GM19099 (cell line): ENCODE data around the gene LYRM9.

Experiments used
- POLR2A ChIP-seq: IDR thresholded peaks from 3 replicates; pipeline ENCODE4 v1.6.1; 2011; ENCODE audit warnings: low read depth; ENCODE audit not compliant: insufficient read length; ENCODE audit errors: extremely low read depth

The LYRM9 gene

DNA sequence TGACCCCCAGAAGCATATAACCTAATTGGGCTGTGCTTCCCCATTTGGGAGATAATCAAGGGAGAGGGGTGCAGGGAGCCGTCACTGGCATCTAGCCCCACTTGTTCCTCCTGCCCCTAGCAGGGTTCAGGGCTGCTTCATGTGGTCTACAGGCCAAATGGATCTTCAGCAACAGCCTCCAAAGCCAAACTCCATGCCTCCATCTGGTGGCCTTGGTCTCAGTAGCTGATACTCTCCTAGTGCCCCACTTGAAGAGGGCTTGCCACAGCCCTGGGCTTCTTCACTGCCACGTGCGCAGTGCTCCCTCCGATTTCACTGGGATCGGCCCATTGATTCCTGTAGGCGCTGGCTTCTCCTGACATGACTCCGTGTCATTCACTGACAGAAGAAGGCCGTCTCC lies 24.6 kb downstream of the LYRM9 start:
- TF ChIP-seq POLR2A: no peak

DNA sequence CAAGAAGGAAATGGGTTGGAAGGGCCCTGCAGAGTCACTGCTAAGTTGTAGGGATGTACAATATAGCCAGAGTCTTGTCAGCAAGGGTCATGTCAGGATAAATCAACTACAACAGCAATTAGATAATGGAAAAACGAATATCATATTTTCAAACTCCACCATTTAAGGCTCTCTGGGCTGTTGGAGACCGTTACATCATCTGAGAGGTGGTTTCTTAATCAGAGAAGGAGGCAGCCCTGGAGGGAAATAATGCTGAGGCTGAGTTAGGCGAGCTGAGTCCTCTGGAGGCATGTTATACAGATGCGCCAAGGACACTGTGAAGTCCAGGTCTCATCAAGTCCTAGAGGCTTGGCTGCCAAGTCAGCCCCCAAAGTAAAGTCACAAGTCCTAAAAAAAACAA lies 30.3 kb downstream of the LYRM9 start:
- no peak for TF ChIP-seq POLR2A

DNA sequence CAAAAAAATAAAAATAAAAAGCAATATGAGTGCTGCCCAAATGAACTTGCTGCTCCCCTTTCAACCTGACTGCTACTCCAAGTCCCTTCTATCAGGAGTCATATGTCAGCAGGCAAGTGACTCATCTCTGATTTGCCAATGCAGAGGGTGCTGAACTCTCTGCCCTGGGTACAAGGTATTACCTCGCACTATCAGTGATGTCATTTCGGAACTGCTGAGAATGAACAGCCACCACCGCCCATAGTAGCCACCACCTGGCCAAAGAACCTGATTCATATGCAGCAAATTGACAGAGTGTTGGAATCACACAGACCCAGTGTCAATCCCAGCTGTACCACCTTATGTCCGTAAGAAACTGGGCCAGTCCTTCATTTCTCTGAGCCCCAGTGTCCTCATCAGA lies 31.2 kb downstream of the LYRM9 start:
- TF ChIP-seq POLR2A: no peak

DNA sequence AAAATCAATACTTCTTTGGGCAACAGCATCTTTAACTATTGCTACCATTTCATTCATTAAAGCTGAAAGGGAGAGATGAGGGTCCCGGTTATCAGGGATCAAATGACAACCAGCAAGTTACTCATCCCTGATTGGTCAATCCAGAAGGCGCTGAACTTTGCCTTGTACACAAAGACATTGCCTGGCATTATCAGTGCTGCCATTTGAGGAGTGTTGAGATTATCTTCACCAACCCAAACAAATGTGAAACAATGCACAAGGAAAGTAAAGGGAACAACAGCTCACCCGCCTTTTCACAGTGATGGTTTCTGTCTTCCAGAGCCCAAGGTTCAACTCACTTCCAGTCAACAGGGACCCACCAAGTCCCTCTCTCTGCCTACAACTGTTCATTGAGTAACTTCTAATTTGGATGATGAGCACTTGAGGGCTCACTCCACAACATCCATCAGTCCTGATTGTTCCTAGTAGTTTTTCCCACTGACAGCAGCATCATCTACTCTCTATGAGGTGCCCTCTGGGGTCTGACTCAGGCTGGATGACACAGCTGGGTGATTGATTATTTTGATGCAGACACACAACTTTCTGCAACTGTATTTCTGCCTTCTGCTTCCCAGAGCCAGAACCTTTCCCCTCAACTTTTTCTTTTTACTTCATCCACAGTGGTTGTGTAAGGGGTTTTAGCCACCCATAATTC lies 32.0 kb downstream of the LYRM9 start:
- no peak for TF ChIP-seq POLR2A

DNA sequence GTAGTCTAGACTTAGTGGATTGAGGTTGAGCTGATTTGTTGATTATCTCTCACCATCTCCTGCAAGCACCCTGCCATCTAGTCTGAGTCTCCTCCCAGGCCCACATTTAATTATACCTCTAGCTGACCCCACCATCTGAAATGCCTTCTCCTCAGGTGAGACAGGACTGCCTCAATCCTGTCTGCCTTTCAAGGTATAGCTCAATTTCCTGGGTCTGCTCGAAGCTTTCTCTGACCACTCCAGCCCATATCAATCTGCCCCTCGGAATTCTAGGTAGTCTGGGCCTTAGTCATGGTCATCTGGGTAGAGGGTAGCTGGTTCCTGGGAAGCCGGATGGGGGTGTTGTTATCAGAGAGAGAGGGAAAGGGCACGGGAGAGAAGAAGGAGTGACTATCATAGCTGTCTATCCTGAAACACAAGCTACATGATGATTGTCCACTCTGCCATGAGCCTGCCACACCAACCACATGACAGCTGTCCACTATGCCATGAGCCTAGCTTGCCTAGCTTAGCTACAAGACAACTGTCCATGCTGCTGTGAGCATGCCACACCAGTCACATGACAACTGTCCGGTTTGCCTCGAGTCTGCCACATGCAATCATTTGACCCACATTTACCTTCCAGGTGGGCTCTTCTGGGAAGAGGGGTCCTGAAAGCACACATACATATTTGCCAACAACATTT lies 34.4 kb downstream of the LYRM9 start:
- no peak for TF ChIP-seq POLR2A

DNA sequence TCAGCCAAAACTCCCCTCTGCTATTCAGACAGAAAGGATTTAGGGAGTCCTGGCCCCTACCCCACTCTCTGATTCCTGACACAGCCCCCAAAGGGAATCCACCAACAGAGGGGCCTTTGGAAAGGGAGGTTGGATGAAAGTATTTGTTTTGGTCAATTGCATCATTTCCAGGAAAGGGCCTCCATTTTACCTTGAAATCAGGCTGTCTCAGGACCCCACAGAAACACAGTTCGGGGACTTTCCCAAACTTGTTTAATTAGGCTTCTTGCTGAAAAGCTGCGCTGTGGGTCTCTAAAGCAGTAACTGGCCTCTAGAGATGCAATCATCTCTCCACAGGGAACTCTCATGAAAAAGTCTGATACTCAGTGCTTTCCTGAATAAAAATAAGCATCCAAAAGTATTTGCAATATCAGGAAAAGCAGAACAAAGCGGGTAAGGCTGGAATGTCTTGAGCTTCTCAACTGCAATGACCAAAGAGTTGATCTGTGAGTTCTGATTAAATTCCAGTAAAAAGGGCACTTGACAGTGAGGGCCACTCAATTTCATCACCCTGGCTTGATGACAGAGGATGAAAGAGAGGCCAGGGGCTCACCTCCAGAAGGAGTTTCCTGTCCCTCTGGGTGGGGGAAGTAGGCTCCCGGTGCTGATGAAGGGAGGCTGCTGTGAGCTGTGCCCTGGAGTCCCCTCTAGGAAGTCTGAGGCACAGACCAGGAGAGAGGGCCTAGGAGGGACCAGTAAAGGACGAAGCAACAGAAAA lies 36.3 kb downstream of the LYRM9 start:
- no peak for TF ChIP-seq POLR2A

DNA sequence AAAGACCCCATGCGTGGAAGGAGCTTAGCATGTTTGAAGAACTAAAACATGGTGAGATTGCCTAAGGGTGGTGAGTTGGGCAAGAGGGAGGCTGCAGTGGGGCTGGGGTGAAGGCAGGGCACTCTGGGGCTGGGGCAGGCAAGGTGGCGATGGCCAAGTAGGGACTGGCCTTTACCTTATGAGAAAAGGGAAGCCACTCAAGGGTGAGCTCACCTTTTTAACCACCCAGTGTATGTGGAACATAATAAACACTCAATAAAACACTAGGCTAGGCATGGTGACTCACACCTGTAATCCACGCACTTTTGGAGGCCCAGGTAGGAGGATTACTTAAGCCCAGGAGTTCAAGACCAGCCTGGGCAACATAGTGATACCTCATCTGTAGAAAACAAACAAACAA lies 37.7 kb downstream of the LYRM9 start:
- no peak for TF ChIP-seq POLR2A

DNA sequence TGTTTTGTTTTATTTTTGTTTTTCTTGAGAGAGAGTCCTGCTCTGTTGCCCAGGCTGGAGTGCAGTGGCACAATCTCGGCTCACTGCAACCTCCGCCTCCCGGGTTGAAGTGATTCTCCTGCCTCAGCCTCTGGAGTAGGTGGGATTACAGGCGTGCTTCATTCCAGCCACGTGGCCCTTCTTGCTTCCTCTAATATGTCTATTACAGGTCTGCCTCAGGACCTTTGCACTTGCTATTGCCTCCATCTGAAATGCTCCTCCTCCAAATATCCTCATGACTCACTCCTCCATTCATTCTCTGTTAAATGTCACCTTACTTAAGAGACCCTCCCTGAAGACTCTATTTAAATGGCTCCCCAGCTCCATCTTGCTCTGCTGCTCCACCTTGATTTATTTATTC lies 39.0 kb downstream of the LYRM9 start:
- no peak for TF ChIP-seq POLR2A

DNA sequence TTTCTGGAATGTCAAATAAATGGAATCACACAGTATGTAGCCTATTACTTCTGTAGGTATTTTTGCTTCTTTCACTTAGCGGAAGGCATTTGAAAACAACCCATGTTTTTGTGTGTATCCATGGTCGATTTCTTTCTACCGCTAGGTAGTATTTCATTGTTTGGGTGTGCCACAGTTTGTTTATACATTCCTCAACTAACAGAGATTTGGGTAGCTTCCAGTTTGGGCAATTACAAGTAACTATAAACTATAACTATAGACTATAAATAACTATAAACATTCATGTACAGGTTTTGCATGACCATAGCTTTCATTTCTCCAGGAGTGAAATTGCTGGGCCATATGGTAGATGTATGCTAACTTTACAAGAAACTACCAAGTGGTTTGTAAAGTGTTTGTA lies 40.1 kb downstream of the LYRM9 start:
- TF ChIP-seq POLR2A: no peak

DNA sequence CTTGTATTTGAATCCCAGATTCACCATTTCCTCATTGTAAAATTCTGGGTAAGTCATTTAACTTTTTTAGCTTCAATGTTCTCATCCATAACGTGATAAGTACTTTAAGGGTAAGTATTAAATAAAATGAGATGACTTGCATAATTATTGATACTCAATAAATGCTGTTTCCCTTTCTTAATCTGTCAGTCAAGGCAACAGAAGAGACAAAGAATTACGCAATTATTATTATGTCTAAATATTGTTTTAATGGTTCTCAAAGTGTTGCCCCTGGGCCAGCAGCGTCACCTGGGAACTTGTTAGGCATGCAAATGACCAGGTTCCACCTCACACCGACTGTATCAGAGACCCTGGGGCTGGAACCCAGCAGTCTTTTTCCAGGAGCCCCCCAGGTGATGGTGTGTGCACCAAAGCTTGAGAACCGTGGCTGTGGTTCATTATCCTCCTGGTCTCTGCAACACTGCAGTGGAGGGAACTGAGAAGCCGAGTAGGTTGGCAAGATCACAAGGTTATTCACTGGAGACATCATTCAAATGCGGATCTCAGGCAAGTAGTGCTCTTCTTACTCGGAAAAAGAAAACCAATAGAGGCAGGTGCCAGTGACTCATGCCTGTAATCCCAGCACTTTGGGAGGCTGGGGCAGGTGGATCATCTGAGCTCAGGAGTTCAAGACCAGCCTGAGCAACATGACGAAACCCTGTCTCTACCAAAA lies 43.5 kb downstream of the LYRM9 start:
- TF ChIP-seq POLR2A: no peak

DNA sequence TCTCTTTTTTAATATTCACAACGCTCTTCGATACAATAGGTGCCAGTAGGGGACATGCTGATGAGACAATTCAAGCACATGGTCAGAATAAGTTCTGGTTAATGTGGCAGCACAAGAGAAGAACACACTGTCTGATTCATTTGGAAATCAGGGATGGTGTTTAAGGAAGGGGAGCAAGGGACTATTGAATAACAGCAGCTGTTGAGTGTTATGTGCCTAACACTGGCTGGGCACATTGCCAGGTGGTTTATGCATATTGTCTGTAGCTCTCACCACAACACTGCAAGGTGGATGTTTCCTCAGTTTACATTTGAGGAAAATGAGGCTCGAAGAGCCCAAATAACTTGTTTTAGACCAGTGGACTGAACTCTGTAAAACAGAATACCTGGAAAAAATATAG lies 44.2 kb downstream of the LYRM9 start:
- TF ChIP-seq POLR2A: no peak

DNA sequence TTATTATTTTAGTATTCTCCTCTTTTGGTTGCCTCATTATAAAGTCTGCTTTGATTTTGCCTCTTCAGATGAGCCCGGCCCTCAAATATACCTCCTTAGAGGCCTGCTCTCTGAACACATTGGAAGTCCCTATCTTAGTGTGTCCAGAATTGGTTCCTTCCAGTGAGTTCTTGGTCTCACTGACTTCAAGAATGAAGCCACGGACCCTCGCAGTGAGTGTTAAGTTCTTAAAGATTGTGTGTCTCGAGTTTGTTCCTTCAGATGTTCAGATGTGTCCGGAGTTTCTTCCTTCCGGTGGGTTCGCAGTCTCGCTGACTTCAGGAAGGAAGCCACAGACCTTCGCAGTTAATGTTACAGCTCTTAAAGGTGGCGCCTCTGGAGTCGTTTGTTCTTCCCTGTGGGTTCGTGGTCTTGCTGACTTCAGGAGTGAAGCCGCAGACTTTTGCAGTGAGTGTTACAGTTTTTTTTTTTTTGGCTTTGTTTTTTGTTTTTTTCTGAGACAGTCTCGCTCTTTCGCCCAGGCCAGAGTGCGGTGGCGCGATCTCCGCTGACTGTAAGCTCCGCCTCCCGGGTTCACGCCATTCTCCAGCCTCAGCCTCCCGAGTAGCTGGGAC lies 47.0 kb downstream of the LYRM9 start:
- no peak for TF ChIP-seq POLR2A

DNA sequence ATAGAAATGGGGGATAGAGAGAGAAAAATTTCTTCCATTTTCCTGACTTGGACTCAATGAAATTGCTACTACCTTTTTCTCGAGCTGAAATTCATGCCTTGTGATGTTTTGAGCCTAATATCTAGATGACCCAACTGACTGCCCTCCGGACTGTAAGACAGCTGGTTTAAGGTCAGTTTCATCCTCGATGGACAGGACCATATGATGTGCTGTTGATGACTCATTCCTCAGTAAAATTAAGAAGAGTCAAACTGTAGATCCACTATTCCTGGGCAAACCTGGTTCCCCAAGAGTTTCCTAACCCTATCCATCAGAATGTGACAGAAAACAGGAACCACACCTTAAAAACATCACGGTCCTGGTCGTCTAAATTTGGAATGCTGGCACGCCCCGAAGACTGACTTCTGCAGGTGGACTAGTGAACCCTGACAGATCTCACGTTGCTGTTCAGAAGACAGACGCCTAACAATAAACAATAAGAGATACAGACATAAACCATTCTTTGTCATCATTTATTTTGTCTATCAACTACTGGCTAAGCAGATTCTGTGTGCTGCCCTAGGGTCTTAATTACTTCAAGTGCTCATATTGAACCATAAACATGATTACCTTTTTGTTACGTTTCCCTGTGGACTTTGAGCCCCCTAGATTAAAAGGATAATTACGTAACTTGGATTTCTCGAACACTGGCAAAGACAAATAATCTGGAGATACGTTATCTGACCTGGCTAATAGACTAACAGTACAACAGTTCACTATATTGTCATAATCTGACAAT lies 47.7 kb downstream of the LYRM9 start:
- TF ChIP-seq POLR2A: no peak

DNA sequence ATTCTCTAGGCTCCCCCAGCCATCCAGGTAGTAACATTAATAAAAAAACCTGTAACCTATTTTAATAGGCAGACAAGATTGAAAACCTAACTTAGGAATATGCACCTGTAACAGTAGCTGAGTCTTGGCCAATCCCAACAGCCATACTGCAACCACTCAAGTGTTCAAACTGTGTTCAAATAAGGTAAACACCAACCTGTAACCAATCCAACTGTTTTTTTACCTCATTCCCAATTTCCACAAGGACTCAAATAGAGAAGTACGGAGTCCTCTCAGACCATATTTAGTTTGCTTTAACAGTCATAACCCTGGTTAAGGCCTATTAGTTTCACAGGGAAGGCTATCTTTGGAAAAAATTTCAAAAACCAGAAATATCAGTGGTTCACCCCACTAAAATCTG lies 52.5 kb downstream of the LYRM9 start:
- TF ChIP-seq POLR2A: no peak
